Fibroblast of lung (primary cell): Measurements from ENCODE around the gene NUP133. TPM values are rescaled to one million over a fixed set of nuclear protein-coding genes. Genes with fewer than 3 reads are reported as not detected.
"Not testable (repeated sequence)": the region's sequence is repeated elsewhere in the genome, so short reads cannot be mapped to it uniquely, and the experiment has no call there.

ENCODE experiments used
- DNase-seq, 2 donors: peaks; one replicate each; pipeline versions ENCODE4 v3.0.0 to v3.0.0-alpha.2; 2010; ENCODE audit warnings: low read depth in 2 of 2
- H2AFZ ChIP-seq: 2 replicates; pipeline ENCODE4 v1.5.1; 2012; ENCODE audit warnings: low read length, control low read depth, inconsistent platforms
- H3K27ac ChIP-seq: 2 replicates; pipeline ENCODE4 v1.5.1; 2011; ENCODE audit warnings: low read length, control low read depth; ENCODE audit not compliant: insufficient read depth
- H3K27me3 ChIP-seq: 2 replicates; pipeline ENCODE4 v1.5.1; 2011; ENCODE audit warnings: mild to moderate bottlenecking, low read length; ENCODE audit not compliant: control insufficient read depth, insufficient read depth
- H3K36me3 ChIP-seq: 2 replicates; pipeline ENCODE4 v1.5.1; 2011; ENCODE audit warnings: low read length; ENCODE audit not compliant: control insufficient read depth, insufficient read depth
- H3K4me1 ChIP-seq: 2 replicates; pipeline ENCODE4 v1.5.1; 2011; ENCODE audit warnings: low read length; ENCODE audit not compliant: control insufficient read depth, insufficient read depth; ENCODE audit errors: extremely low read depth
- H3K4me2 ChIP-seq: 2 replicates; pipeline ENCODE4 v1.5.1; 2011; ENCODE audit warnings: low read length, control low read depth; ENCODE audit not compliant: insufficient read depth; ENCODE audit errors: extremely low read depth
- H3K4me3 ChIP-seq, 4 experiments: fragments of 200-600 bp in 1 of 4; sonication (generic) in 1 of 4; replicated peaks in 1 of 4; 2 replicates each; pipeline ENCODE4 v1.5.1; 2011 to 2016; ENCODE audit warnings: low read length in 4 of 4, low read depth in 3 of 4, mild to moderate bottlenecking in 3 of 4, control low read depth in 2 of 4, inconsistent platforms in 1 of 4, mixed read lengths in 1 of 4; ENCODE audit not compliant: insufficient read depth in 1 of 4; ENCODE audit errors: control extremely low read depth in 1 of 4
- H3K79me2 ChIP-seq: 2 replicates; pipeline ENCODE4 v1.5.1; 2012; ENCODE audit warnings: mild to moderate bottlenecking, low read length, inconsistent platforms; ENCODE audit not compliant: control insufficient read depth, insufficient read depth
- H3K9ac ChIP-seq: 2 replicates; pipeline ENCODE4 v1.5.1; 2011; ENCODE audit warnings: mild to moderate bottlenecking, low read length, control low read depth; ENCODE audit not compliant: insufficient read depth
- H3K9me3 ChIP-seq: 2 replicates; pipeline ENCODE4 v1.5.1; 2012; ENCODE audit warnings: low read depth, low read length; ENCODE audit not compliant: control insufficient read depth, insufficient read depth
- H4K20me1 ChIP-seq: 2 replicates; pipeline ENCODE4 v1.5.1; 2011; ENCODE audit warnings: low read length; ENCODE audit not compliant: control insufficient read depth, insufficient read depth; ENCODE audit errors: extremely low read depth
- CTCF ChIP-seq, 2 donors: IDR thresholded peaks in 1 of 2; conservative IDR thresholded peaks in 1 of 2; 1 replicate in 1 of 2; 2 replicates in 1 of 2; pipeline ENCODE4 v1.5.1; 2011 to 2012; ENCODE audit warnings: low read length in 2 of 2, control low read depth in 1 of 2, inconsistent platforms in 1 of 2, low read depth in 1 of 2, mild to moderate bottlenecking in 1 of 2
- EZH2 ChIP-seq: IDR thresholded peaks from 2 replicates; pipeline ENCODE4 v1.5.1; 2012; ENCODE audit warnings: low read length, control low read depth, mild to moderate bottlenecking; ENCODE audit errors: missing control alignments
- polyA plus RNA-seq, 2 donors: library from polyadenylated mRNA; depleted of rRNA in 1 of 2; stranded (reverse) in 1 of 2; unstranded in 1 of 2; fragments of >200 nt; gene quantifications; 2 replicates each; pipeline ENCODE4 v1.2.1, GENCODE V29; 2011 to 2012; ENCODE audit warnings: missing spikeins in 1 of 2
- total RNA-seq: library from RNA; depleted of rRNA; stranded (reverse); fragments of >200 nt; gene quantifications from 2 replicates; pipeline ENCODE4 v1.2.1, GENCODE V29; 2014

NUP133 gene
- total and polyA plus RNA-seq, 2 donors (not counting 1 experiment from before 2014, with no cell fraction given): 20.8 to 31.9 TPM

DNA sequence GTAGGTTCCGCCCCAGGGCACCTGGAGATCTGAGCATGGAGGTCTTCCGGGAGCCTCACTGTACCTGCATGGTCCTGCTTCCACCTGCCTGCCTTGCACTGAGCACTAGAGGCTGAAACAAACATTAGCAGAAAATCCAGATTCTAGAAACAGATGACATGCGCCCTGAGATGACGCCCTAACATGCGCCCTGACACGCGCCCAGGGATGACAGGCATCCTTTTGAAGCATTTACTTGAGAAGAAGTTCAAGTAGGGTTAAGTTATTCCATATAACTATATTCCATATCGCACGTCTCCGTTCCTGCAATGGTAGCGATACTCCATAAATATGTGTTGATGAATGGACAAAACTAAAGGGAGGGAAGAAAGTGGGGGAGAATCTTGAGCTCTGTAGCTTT lies 87.9 kb downstream of the NUP133 start:
- no peak for DNase-seq
- Histone ChIP-seq H2AFZ (no peak overlapping the region), H3K79me2 (no peaks in the 10 kb centered on the region), H3K27ac (no peak overlapping the region), H3K9ac (no peak overlapping the region), H4K20me1 (no peaks in the 10 kb centered on the region), H3K4me2 (no peak overlapping the region), H3K36me3 (no peaks in the 10 kb centered on the region), H3K9me3 (no peaks in the 10 kb centered on the region), H3K27me3 (no peaks in the 10 kb centered on the region), H3K4me1 (no peaks in the 10 kb centered on the region), H3K4me3 (no peak overlapping the region)
- TF ChIP-seq EZH2 (no peak), CTCF (conservative IDR thresholded peaks at IDR 0.05 in 1 of 2, IDR thresholded peaks at IDR 0.05 in 1 of 2; ENCODE audit: low read depth in 1 of 2, low read length in 2 of 2) (no peak)

- not testable (repeated sequence) for H4K20me1 ChIP-seq, H3K79me2 ChIP-seq, H3K27me3 ChIP-seq, H3K9me3 ChIP-seq, H3K27ac ChIP-seq, H3K9ac ChIP-seq, DNase-seq, H3K4me3 ChIP-seq, H3K4me1 ChIP-seq, H3K36me3 ChIP-seq, H3K4me2 ChIP-seq, H2AFZ ChIP-seq
Observed at GRCh38 chr1:229418586-229418985, 89.6 kb downstream of the NUP133 start.

GRCh38 chr1:229412810-229413209 lies 95.3 kb downstream of the NUP133 start:
- not testable (repeated sequence) for H3K36me3 ChIP-seq, H4K20me1 ChIP-seq, H3K4me3 ChIP-seq, H3K9ac ChIP-seq, H3K79me2 ChIP-seq, H3K4me2 ChIP-seq, DNase-seq, H3K27ac ChIP-seq, H3K9me3 ChIP-seq, H3K4me1 ChIP-seq, H2AFZ ChIP-seq
- peaks cover 11% of the 10 kb centered on the region for H3K27me3 ChIP-seq

GRCh38 chr1:229412056-229412455 lies 96.1 kb downstream of the NUP133 start:
- Histone ChIP-seq H3K9me3 (no peaks in the 10 kb centered on the region), H4K20me1 (no peaks in the 10 kb centered on the region), H3K79me2 (no peaks in the 10 kb centered on the region), H3K27me3 (peaks cover 19% of the 10 kb centered on the region), H3K4me1 (no peaks in the 10 kb centered on the region), H3K4me3 (no peak overlapping the region), H3K27ac (no peak overlapping the region), H3K9ac (no peak overlapping the region), H3K4me2 (no peak overlapping the region), H3K36me3 (no peaks in the 10 kb centered on the region), H2AFZ (no peak overlapping the region)
- no peak for DNase-seq
- TF ChIP-seq CTCF (conservative IDR thresholded peaks at IDR 0.05 in 1 of 2, IDR thresholded peaks at IDR 0.05 in 1 of 2; ENCODE audit: low read depth in 1 of 2, low read length in 2 of 2): no peak
- no peak for TF ChIP-seq EZH2
